SU-DHL-6 (cell line): Measurements from ENCODE around the gene TGDS.

ENCODE experiments used
- CTCF ChIP-seq: fragments of 200-600 bp; sonication (generic); IDR thresholded peaks from one replicate; pipeline ENCODE4 v1.5.1; 2017; ENCODE audit warnings: antibody characterized with exemption, mild to moderate bottlenecking, low read length, moderate library complexity; ENCODE audit not compliant: insufficient read depth, poor library complexity, severe bottlenecking
- EZH2phosphoT487 ChIP-seq: fragments of 200-600 bp; sonication (generic), shearing (Covaris generic); conservative IDR thresholded peaks from 2 replicates; pipeline ENCODE4 v1.6.1; 2018; ENCODE audit warnings: mild to moderate bottlenecking, antibody characterized with exemption, low read length, moderate library complexity, mixed read lengths

- TF ChIP-seq CTCF = no peak
- TF ChIP-seq EZH2phosphoT487 = no peak
Observed at GRCh38 chr13:94560116-94560515, 35.8 kb downstream of the TGDS start.
